MM.1S (cell line): ENCODE results near the gene GADD45G.

Experiments used
- DNase-seq: peaks from one replicate; pipeline ENCODE4 v3.0.0-alpha.2; 2015
- H2AFZ ChIP-seq: fragments of 300-600 bp; sonication (generic); 2 replicates; pipeline ENCODE4 v1.6.0; 2016; ENCODE audit warnings: antibody characterized with exemption, low read length
- H3F3A ChIP-seq: fragments of 300-600 bp; sonication (generic); 2 replicates; pipeline ENCODE4 v1.6.1; 2016; ENCODE audit warnings: mild to moderate bottlenecking, antibody characterized with exemption, low read length, moderate library complexity, mixed read lengths; ENCODE audit not compliant: insufficient read depth
- H3K27ac ChIP-seq: fragments of 300-600 bp; sonication (generic); 2 replicates; pipeline ENCODE4 v1.5.1; 2016; ENCODE audit warnings: mild to moderate bottlenecking, low read length
- H3K27me3 ChIP-seq: fragments of 300-600 bp; sonication (generic); replicated peaks from 2 replicates; pipeline ENCODE4 v1.6.0; 2016; ENCODE audit warnings: low read length; ENCODE audit not compliant: insufficient read depth
- H3K36me3 ChIP-seq: fragments of 300-600 bp; sonication (generic); replicated peaks from 2 replicates; pipeline ENCODE4 v1.6.1; 2016; ENCODE audit warnings: mild to moderate bottlenecking, low read length, mixed read lengths; ENCODE audit not compliant: insufficient read depth
- H3K4me1 ChIP-seq: fragments of 300-600 bp; sonication (generic); 2 replicates; pipeline ENCODE4 v1.6.1; 2016; ENCODE audit warnings: low read length, mixed read lengths
- H3K4me2 ChIP-seq: fragments of 300-600 bp; sonication (generic); 2 replicates; pipeline ENCODE4 v1.6.0; 2016; ENCODE audit warnings: low read depth, low read length
- H3K4me3 ChIP-seq: fragments of 300-600 bp; sonication (generic); 2 replicates; pipeline ENCODE4 v1.5.1; 2016; ENCODE audit warnings: low read length, mixed read lengths
- H3K79me2 ChIP-seq: fragments of 300-600 bp; sonication (generic); 2 replicates; pipeline ENCODE4 v1.6.1; 2016; ENCODE audit warnings: mixed run types, low read length, mixed read lengths
- H3K9ac ChIP-seq: fragments of 300-600 bp; sonication (generic); 2 replicates; pipeline ENCODE4 v1.6.1; 2016; ENCODE audit warnings: low read length, mixed read lengths
- H3K9me2 ChIP-seq: fragments of 300-600 bp; sonication (generic); replicated peaks from 2 replicates; pipeline ENCODE4 v1.6.1; 2016; ENCODE audit warnings: mild to moderate bottlenecking, low read length, mixed read lengths; ENCODE audit not compliant: insufficient read depth
- H3K9me3 ChIP-seq: fragments of 300-600 bp; sonication (generic); replicated peaks from 2 replicates; pipeline ENCODE4 v1.6.1; 2016; ENCODE audit warnings: mild to moderate bottlenecking, low read length, mixed read lengths; ENCODE audit not compliant: insufficient read depth
- H4K20me1 ChIP-seq: fragments of 300-600 bp; sonication (generic); 2 replicates; pipeline ENCODE4 v1.6.1; 2016; ENCODE audit warnings: mild to moderate bottlenecking, low read length, moderate library complexity, mixed read lengths; ENCODE audit not compliant: insufficient read depth
- EZH2 ChIP-seq: fragments of 300-600 bp; sonication (generic); optimal IDR thresholded peaks from 2 replicates; pipeline ENCODE3; 2017; ENCODE audit warnings: low read depth, mild to moderate bottlenecking, antibody characterized with exemption, low read length, mixed read lengths
- EZH2phosphoT487 ChIP-seq: fragments of 300-600 bp; sonication (generic); IDR thresholded peaks from 2 replicates; pipeline ENCODE4 v1.6.1; 2018; ENCODE audit warnings: antibody characterized with exemption, low read length
- TF ChIP-seq, protein P1 (sequence below): fragments of 300-600 bp; sonication (generic); IDR thresholded peaks from 2 replicates; pipeline ENCODE4 v1.5.1; 2016; ENCODE audit warnings: antibody characterized with exemption, low read length, mixed read lengths

The GADD45G gene

DNA sequence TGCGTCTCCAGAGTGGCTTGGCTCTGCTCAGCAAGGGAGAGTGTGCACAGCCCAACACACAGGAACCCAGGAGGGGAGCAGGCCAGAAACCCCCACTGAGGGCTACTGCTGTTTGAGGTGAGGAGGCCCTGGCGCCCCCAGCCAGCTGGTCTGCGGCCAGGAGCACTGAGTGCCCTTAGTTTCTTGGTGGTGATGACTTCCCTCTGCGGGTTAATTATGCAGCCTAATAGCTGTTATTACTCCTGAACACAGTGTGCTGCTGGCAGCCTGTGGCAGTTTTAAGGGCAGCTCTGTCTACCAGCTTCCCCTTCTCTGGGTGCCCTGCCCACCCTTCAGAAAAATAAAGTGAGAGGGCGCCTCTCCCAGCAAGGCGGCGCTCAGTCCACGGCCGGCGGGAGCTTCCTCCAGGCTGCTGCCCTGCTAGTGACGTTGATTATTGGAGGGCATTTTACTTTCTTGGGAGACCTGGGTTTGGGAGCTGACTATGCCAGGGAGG, 19.2 kb downstream of the GADD45G start:
- Histone ChIP-seq H3K79me2 (no peaks in the 10 kb centered on the region), H3K27ac (no peak overlapping the region), H3K36me3 (no peaks in the 10 kb centered on the region), H3K4me1 (no peaks in the 10 kb centered on the region), H3K4me2 (no peak overlapping the region), H4K20me1 (no peaks in the 10 kb centered on the region), H2AFZ (no peak overlapping the region), H3F3A (no peaks in the 10 kb centered on the region), H3K9me2 (no peaks in the 10 kb centered on the region), H3K27me3 (no peaks in the 10 kb centered on the region; the same call in 1 of the 2 replicates), H3K4me3 (no peak overlapping the region), H3K9me3 (no peaks in the 10 kb centered on the region), H3K9ac (no peak overlapping the region)
- no peak for TF ChIP-seq EZH2phosphoT487
- TF ChIP-seq, protein P1, sequence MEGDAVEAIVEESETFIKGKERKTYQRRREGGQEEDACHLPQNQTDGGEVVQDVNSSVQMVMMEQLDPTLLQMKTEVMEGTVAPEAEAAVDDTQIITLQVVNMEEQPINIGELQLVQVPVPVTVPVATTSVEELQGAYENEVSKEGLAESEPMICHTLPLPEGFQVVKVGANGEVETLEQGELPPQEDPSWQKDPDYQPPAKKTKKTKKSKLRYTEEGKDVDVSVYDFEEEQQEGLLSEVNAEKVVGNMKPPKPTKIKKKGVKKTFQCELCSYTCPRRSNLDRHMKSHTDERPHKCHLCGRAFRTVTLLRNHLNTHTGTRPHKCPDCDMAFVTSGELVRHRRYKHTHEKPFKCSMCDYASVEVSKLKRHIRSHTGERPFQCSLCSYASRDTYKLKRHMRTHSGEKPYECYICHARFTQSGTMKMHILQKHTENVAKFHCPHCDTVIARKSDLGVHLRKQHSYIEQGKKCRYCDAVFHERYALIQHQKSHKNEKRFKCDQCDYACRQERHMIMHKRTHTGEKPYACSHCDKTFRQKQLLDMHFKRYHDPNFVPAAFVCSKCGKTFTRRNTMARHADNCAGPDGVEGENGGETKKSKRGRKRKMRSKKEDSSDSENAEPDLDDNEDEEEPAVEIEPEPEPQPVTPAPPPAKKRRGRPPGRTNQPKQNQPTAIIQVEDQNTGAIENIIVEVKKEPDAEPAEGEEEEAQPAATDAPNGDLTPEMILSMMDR = no peak
- TF ChIP-seq EZH2 = no peak
- no peak for DNase-seq

DNA sequence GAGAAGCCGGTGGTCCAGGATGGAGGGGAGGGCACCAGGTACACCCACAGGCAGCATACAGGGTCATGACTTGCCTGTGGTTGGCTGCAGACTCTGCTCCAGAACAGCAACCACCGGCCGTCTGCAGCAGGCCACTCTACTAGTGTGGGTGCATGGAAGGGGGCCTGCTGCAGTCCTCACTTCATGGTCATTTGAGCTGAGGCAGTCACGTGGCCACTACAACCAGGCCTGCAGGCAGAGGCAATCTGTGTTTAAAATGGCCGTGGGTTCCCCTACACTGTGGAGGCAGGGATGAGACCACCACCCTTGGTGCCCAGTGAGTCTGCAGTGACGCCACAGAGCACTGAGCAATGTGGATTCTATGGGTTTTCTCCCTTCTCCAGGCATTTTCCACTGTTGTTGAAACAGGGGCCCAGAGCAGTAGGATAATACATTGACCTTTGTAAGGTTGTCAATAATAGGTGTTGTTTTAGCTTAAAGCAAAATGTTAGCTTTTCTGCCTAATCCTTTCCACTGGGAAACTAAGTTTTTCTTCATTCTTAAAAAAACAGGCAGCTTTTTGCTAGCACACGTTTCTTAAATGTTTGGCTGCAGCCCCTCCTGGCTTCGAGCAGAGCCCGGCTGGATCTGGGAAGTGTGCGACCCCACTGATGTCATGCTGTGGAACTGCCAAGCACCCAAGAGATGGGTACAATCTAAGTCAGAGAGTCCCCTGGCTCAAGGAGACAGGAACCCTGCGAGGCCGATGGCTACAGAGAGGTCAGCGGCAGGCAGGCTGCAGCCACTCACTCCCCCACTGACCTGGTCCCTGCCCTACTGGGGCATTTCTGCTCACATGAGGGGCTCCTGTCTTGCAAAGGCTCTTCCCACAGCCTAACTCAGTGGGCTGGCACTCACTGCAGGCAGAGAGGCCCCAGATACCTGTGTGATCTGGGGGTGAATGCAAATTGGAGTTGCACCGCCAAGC, 21.2 kb downstream of the GADD45G start:
- H3K79me2 ChIP-seq = no peaks in the 10 kb centered on the region
- H4K20me1 ChIP-seq = no peaks in the 10 kb centered on the region
- TF ChIP-seq EZH2phosphoT487 (no peak), EZH2 (no peak)
- TF ChIP-seq, protein P1 = no peak
- H2AFZ ChIP-seq = no peak overlapping the region
- no peak for DNase-seq
- H3K4me2 ChIP-seq = no peak overlapping the region
- H3K9me3 ChIP-seq = no peaks in the 10 kb centered on the region
- H3K36me3 ChIP-seq = no peaks in the 10 kb centered on the region
- H3K9me2 ChIP-seq = no peaks in the 10 kb centered on the region
- H3K27ac ChIP-seq = no peak overlapping the region
- no peak overlapping the region for H3K9ac ChIP-seq
- H3K4me1 ChIP-seq = no peaks in the 10 kb centered on the region
- no peaks in the 10 kb centered on the region; the same call in 1 of the 2 replicates for H3K27me3 ChIP-seq
- no peaks in the 10 kb centered on the region for H3F3A ChIP-seq
- no peak overlapping the region for H3K4me3 ChIP-seq

DNA sequence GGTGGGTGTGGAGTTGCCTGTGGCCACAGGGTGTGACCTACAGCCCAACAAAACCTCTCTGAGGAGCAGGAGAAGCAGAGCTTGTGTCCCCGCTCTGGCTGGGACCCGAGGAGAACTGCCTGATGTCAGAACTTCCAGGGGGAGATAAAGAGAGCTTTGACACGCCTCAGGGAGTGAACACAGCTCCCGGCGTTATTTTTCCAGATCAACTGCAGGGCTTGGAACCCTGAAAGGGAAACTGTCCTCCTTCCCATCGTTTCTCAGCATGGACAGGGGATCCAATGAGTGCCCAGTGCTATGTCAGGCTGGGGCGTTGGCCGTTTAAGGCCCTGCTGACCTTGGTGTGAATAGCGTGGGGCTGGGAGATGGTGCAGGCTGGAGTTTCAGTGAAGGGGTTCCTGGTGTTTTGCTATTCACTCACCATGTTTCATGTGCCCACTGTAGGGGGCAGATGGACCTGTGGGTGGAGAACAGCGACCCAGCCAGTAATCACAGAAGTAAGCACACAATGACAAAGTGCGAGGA, 22.0 kb downstream of the GADD45G start:
- no peaks in the 10 kb centered on the region for H4K20me1 ChIP-seq
- H3K9me3 ChIP-seq = no peaks in the 10 kb centered on the region
- H3F3A ChIP-seq = no peaks in the 10 kb centered on the region
- H3K27me3 ChIP-seq = no peaks in the 10 kb centered on the region; the same call in 1 of the 2 replicates
- DNase-seq = no peak
- no peaks in the 10 kb centered on the region for H3K9me2 ChIP-seq
- H3K27ac ChIP-seq = no peak overlapping the region
- no peak overlapping the region for H3K9ac ChIP-seq
- no peaks in the 10 kb centered on the region for H3K79me2 ChIP-seq
- no peaks in the 10 kb centered on the region for H3K4me1 ChIP-seq
- no peak overlapping the region for H3K4me2 ChIP-seq
- TF ChIP-seq, protein P1 = no peak
- TF ChIP-seq EZH2phosphoT487 = no peak
- no peak overlapping the region for H2AFZ ChIP-seq
- no peak overlapping the region for H3K4me3 ChIP-seq
- H3K36me3 ChIP-seq = no peaks in the 10 kb centered on the region
